HG03280 (cell line): Measurements from ENCODE around the gene SLC35A2.
"Not testable (repeated sequence)": the region's sequence is repeated elsewhere in the genome, so short reads cannot be mapped to it uniquely, and the experiment has no call there.

Source experiments
- ATAC-seq: cut with Tn5 transposase; IDR thresholded peaks from one replicate; pipeline ENCODE4 v1.9.1; 2021; ENCODE audit warnings: mild to moderate bottlenecking, moderate library complexity; ENCODE audit not compliant: unreplicated experiment

SLC35A2 gene

GRCh38 chrX:48854121-48854804, 57.2 kb downstream of the SLC35A2 start:
- not testable (repeated sequence) for ATAC-seq

DNA sequence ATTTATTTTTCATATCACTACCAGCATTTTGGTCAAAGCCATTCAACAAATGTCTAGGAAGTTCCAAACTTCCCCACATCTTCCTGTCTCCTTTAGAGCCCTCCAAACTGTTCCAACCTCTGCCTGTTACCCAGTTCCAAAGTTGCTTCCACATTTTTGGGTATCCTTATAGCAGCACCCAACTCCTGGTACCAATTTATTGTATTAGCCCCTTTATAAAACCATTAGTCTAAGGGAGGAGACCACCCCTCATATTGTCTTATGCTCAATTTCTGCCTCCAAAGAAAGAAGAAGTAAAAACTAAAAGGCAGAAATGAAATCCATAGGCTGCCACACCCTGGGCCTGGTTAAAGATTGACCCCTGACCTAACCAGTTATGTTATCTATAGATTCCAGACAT, 58.0 kb downstream of the SLC35A2 start:
- not testable (repeated sequence) for ATAC-seq
